Karpas-422 (cell line): ENCODE measurements around the gene MGMT. TPM values are rescaled to one million over a fixed set of nuclear protein-coding genes. Genes with fewer than 3 reads are reported as not detected.
"Not testable (repeated sequence)": the region's sequence is repeated elsewhere in the genome, so short reads cannot be mapped to it uniquely, and the experiment has no call there.

ENCODE experiments used
- DNase-seq: peaks from one replicate; pipeline ENCODE4 v3.0.0-alpha.2; 2015
- H2AFZ ChIP-seq: fragments of 200-600 bp; sonication (generic); 2 replicates; pipeline ENCODE4 v1.6.1; 2014; ENCODE audit warnings: antibody characterized with exemption, low read length, mixed read lengths
- H3K27ac ChIP-seq: fragments of 200-600 bp; sonication (generic); 2 replicates; pipeline ENCODE4 v1.5.1; 2014; ENCODE audit warnings: mild to moderate bottlenecking, low read length, moderate library complexity
- H3K27me3 ChIP-seq: fragments of 200-600 bp; sonication (generic); 2 replicates; pipeline ENCODE4 v1.6.1; 2014; ENCODE audit warnings: low read length, mixed read lengths
- H3K36me3 ChIP-seq: fragments of 200-600 bp; sonication (generic); 2 replicates; pipeline ENCODE4 v1.6.1; 2014; ENCODE audit warnings: low read length, mixed read lengths; ENCODE audit not compliant: insufficient read depth
- H3K4me1 ChIP-seq: fragments of 200-600 bp; sonication (generic); 2 replicates; pipeline ENCODE4 v1.6.1; 2014; ENCODE audit warnings: mild to moderate bottlenecking, low read length, mixed read lengths
- H3K4me2 ChIP-seq: fragments of 200-600 bp; sonication (generic); 2 replicates; pipeline ENCODE4 v1.6.1; 2014; ENCODE audit warnings: low read length, low read depth, mild to moderate bottlenecking; ENCODE audit not compliant: poor library complexity, severe bottlenecking
- H3K4me3 ChIP-seq: fragments of 200-600 bp; sonication (generic); 2 replicates; pipeline ENCODE4 v1.5.1; 2014; ENCODE audit warnings: mild to moderate bottlenecking, antibody characterized with exemption, low read length, mixed read lengths
- H3K79me2 ChIP-seq: fragments of 200-600 bp; sonication (generic); 2 replicates; pipeline ENCODE4 v1.6.1; 2014; ENCODE audit warnings: mild to moderate bottlenecking, low read length, mixed read lengths
- H3K9ac ChIP-seq: fragments of 200-600 bp; sonication (generic); 2 replicates; pipeline ENCODE4 v1.6.0; 2014; ENCODE audit warnings: low read length
- H3K9me2 ChIP-seq: fragments of 200-600 bp; sonication (generic), shearing (Covaris generic); replicated peaks from 2 replicates; pipeline ENCODE4 v1.6.0; 2014; ENCODE audit warnings: mild to moderate bottlenecking, low read length, moderate library complexity; ENCODE audit not compliant: insufficient read depth
- H3K9me3 ChIP-seq: fragments of 300-700, 200-600 bp; sonication (generic); 2 replicates; pipeline ENCODE4 v1.6.1; 2014; ENCODE audit warnings: low read length, mixed read lengths
- H4K20me1 ChIP-seq: fragments of 200-600 bp; sonication (generic); 2 replicates; pipeline ENCODE4 v1.6.1; 2014; ENCODE audit warnings: mild to moderate bottlenecking, antibody characterized with exemption, low read length, low read depth; ENCODE audit not compliant: insufficient read depth
- total RNA-seq: library from RNA; depleted of rRNA; stranded (reverse); fragments of >200 nt; shearing (Covaris generic); gene quantifications from 2 replicates; pipeline ENCODE4 v1.2.3, GENCODE V29; 2014; ENCODE audit warnings: low replicate concordance

Gene MGMT
- total RNA-seq, 1 experiment from 2014 or later, result 22.5 TPM

- not testable (repeated sequence) for H3K4me1 ChIP-seq, H3K36me3 ChIP-seq, H3K4me2 ChIP-seq, H3K27ac ChIP-seq, DNase-seq, H3K4me3 ChIP-seq, H2AFZ ChIP-seq, H3K27me3 ChIP-seq, H3K9ac ChIP-seq, H3K79me2 ChIP-seq, H4K20me1 ChIP-seq, H3K9me2 ChIP-seq, H3K9me3 ChIP-seq
Measured at GRCh38 chr10:129435724-129436123, 31.3 kb upstream of the MGMT start.

DNA sequence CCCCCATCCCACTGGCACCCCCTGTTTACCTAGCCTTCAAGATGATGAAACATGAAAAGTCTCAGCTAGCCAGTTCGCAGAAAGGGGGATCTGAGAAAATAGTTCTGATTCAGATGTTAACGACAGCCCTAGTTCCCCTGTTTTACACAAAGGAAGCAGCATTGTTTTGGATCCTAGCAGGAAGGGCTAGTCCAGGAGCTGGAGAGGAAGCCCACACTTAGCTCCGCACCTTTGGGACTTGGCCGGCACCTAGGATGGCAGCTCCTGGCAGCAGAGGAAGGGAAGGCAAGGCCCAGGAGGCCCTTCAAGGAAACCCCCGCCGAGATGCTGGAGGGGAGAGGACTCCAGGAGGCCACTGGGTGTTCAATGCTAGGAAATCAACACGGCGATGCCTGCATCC is 29.0 kb upstream of the MGMT start:
- no peaks in the 10 kb centered on the region for H3K9me2 ChIP-seq
- H3K79me2 ChIP-seq, result no peaks in the 10 kb centered on the region
- DNase-seq, result no peak
- H3K27ac ChIP-seq, result no peak overlapping the region
- no peak overlapping the region for H3K4me2 ChIP-seq
- H2AFZ ChIP-seq, result no peak overlapping the region
- no peak overlapping the region for H3K9ac ChIP-seq
- no peaks in the 10 kb centered on the region for H3K36me3 ChIP-seq
- no peaks in the 10 kb centered on the region for H3K4me1 ChIP-seq
- H4K20me1 ChIP-seq, result no peaks in the 10 kb centered on the region
- no peaks in the 10 kb centered on the region for H3K9me3 ChIP-seq
- no peak overlapping the region for H3K4me3 ChIP-seq
- no peaks in the 10 kb centered on the region for H3K27me3 ChIP-seq

- Histone ChIP-seq H3K4me2 (no peak overlapping the region), H2AFZ (no peak overlapping the region), H3K79me2 (no peaks in the 10 kb centered on the region), H3K27ac (no peak overlapping the region), H3K4me3 (no peak overlapping the region), H3K36me3 (no peaks in the 10 kb centered on the region), H3K9me3 (no peaks in the 10 kb centered on the region), H3K9me2 (no peaks in the 10 kb centered on the region), H3K9ac (no peak overlapping the region), H3K27me3 (no peaks in the 10 kb centered on the region), H4K20me1 (no peaks in the 10 kb centered on the region), H3K4me1 (no peaks in the 10 kb centered on the region)
- DNase-seq, result no peak
Measured at GRCh38 chr10:129440247-129440646, 26.8 kb upstream of the MGMT start.

DNA sequence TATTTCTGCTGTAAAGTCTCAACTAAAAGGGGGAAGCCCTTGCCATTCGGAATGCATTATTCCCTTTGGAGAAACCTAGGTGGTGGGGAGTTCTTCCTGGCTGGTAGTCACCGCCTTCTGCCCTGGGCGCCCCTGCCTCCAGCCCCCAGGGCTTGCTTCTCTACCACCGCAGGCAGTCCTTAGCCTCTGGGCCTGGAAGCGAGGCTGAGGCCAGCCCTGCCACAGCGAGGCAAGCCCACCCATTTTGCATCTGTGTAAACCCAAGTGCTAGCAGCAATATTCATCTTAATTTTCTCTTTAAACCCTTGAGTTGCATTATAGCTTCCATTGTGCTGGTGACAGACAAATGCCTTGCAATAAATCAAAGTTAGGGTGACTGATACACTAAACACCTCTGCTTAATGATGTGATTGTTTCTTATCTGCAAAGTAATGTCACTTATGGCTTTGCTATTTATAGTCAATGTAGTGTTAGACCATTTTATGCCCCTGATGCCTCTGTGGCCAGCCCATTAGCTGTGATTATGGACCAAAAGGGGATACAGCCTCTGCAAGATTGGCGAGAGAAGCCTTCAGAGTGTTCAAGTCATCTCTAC is 26.2 kb upstream of the MGMT start:
- no peaks in the 10 kb centered on the region for H3K79me2 ChIP-seq
- H3K9ac ChIP-seq, result no peak overlapping the region
- H3K9me2 ChIP-seq, result no peaks in the 10 kb centered on the region
- H3K27me3 ChIP-seq, result no peaks in the 10 kb centered on the region
- no peaks in the 10 kb centered on the region for H3K9me3 ChIP-seq
- H4K20me1 ChIP-seq, result no peaks in the 10 kb centered on the region
- no peaks in the 10 kb centered on the region for H3K4me1 ChIP-seq
- no peak overlapping the region for H3K27ac ChIP-seq
- no peaks in the 10 kb centered on the region for H3K36me3 ChIP-seq
- no peak overlapping the region for H3K4me3 ChIP-seq
- H3K4me2 ChIP-seq, result no peak overlapping the region
- no peak for DNase-seq
- H2AFZ ChIP-seq, result no peak overlapping the region

DNA sequence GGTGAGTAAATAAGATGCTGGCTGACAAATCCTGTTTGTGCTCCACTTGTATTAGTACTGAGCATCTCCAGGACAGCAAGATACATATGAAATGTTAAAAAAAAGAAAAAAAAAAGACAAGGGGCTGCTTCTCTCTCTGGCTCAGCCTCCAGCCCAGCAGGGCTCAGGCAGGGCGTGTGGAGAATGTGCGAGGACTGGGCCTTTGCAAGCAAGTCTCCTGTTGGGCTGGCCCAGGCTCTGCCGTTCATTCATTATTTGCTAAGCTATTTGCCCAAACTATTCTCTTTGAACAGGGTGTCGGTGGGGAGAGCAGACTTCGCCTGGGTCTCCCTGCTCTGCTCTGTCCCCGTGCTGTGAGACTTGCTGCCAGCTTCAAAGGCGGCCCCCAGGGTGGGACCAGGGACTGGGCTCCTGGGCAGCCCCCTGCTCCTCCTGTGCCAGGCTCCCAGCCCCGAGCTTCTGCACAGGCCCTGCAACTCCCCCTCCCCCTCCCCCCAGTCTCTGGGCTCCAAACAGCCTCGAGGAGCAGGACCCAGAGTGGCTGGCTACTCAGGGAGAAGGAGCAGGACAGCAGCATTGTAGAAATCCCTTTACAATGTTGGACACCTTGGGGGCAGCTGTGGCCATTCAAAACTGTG is 25.6 kb upstream of the MGMT start:
- Histone ChIP-seq H3K36me3 (no peaks in the 10 kb centered on the region), H3K9ac (no peak overlapping the region), H2AFZ (no peak overlapping the region), H3K27ac (no peak overlapping the region), H3K4me1 (no peaks in the 10 kb centered on the region), H3K4me3 (no peak overlapping the region), H3K9me3 (no peaks in the 10 kb centered on the region), H3K9me2 (no peaks in the 10 kb centered on the region), H4K20me1 (no peaks in the 10 kb centered on the region), H3K79me2 (no peaks in the 10 kb centered on the region), H3K4me2 (no peak overlapping the region), H3K27me3 (no peaks in the 10 kb centered on the region)
- DNase-seq, result no peak

DNA sequence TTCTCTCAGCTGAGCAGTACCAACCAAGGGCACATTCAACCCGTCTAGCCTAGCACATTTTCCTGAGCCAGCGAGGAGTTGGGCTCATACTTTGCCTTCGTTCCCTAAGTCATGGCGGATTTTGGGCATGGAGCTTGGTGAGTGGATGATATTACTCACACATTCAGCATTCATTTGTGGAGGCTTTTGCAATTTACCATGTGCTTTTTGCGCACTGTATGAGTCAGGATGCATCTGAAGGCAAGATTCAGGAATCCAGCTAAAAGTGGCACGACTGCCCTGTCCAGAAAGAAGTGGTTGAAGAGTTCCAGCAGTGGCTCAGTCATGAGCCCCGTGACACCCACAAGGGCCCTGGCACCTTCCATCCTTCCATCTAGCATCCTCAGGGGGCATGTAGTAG is 24.2 kb upstream of the MGMT start:
- H3K9me3 ChIP-seq, result no peaks in the 10 kb centered on the region
- no peak overlapping the region for H2AFZ ChIP-seq
- no peak overlapping the region for H3K27ac ChIP-seq
- no peak for DNase-seq
- no peaks in the 10 kb centered on the region for H3K79me2 ChIP-seq
- no peaks in the 10 kb centered on the region for H3K4me1 ChIP-seq
- H3K4me2 ChIP-seq, result no peak overlapping the region
- H3K9me2 ChIP-seq, result no peaks in the 10 kb centered on the region
- no peaks in the 10 kb centered on the region for H3K27me3 ChIP-seq
- no peak overlapping the region for H3K4me3 ChIP-seq
- H3K9ac ChIP-seq, result no peak overlapping the region
- H3K36me3 ChIP-seq, result no peaks in the 10 kb centered on the region
- H4K20me1 ChIP-seq, result no peaks in the 10 kb centered on the region

GRCh38 chr10:129444359-129444758 is 22.7 kb upstream of the MGMT start:
- Histone ChIP-seq H3K27me3 (no peaks in the 10 kb centered on the region), H3K9me2 (no peaks in the 10 kb centered on the region), H3K79me2 (no peaks in the 10 kb centered on the region), H3K9me3 (no peaks in the 10 kb centered on the region), H3K4me1 (no peaks in the 10 kb centered on the region), H3K36me3 (no peaks in the 10 kb centered on the region), H3K27ac (no peak overlapping the region), H3K4me3 (no peak overlapping the region), H2AFZ (no peak overlapping the region), H3K4me2 (no peak overlapping the region), H4K20me1 (no peaks in the 10 kb centered on the region), H3K9ac (no peak overlapping the region)
- no peak for DNase-seq

- H3K27me3 ChIP-seq, result no peaks in the 10 kb centered on the region
- H3K4me3 ChIP-seq, result no peak overlapping the region
- H3K9me2 ChIP-seq, result no peaks in the 10 kb centered on the region
- no peaks in the 10 kb centered on the region for H4K20me1 ChIP-seq
- H3K79me2 ChIP-seq, result no peaks in the 10 kb centered on the region
- H3K9ac ChIP-seq, result no peak overlapping the region
- H2AFZ ChIP-seq, result no peak overlapping the region
- no peaks in the 10 kb centered on the region for H3K4me1 ChIP-seq
- H3K36me3 ChIP-seq, result no peaks in the 10 kb centered on the region
- no peak for DNase-seq
- no peak overlapping the region for H3K27ac ChIP-seq
- H3K4me2 ChIP-seq, result no peak overlapping the region
- no peaks in the 10 kb centered on the region for H3K9me3 ChIP-seq
Measured at GRCh38 chr10:129445436-129446182, 21.4 kb upstream of the MGMT start.
